K562 (cell line): ENCODE measurements around the gene CNPY4. TPM values are rescaled to one million over a fixed set of nuclear protein-coding genes. Genes with fewer than 3 reads are reported as not detected.

Source experiments
- BCLAF1 ChIP-seq, 2 experiments: fragments of 450-650 bp in 1 of 2; IDR thresholded peaks; 2 replicates each; pipeline ENCODE4 v1.6.1; 2011 to 2017; ENCODE audit warnings: low read depth in 2 of 2, antibody characterized with exemption in 1 of 2, borderline replicate concordance in 1 of 2, low read length in 1 of 2, mild to moderate bottlenecking in 1 of 2, mixed read lengths in 1 of 2; ENCODE audit not compliant: control insufficient read depth in 1 of 2
- BDP1 ChIP-seq: IDR thresholded peaks from 3 replicates; pipeline ENCODE4 v1.6.1; 2011; ENCODE audit not compliant: insufficient read length, insufficient read depth
- C11orf30 ChIP-seq: fragments of 450-650 bp; IDR thresholded peaks from 2 replicates; pipeline ENCODE4 v1.6.1; 2016; ENCODE audit warnings: low read depth, mild to moderate bottlenecking
- CAMTA2 ChIP-seq: fragments of 250-450 bp; sonication (Bioruptor Pico); conservative IDR thresholded peaks from 2 replicates; pipeline ENCODE4 v1.5.1; 2022
- MEF2A ChIP-seq: IDR thresholded peaks from 2 replicates; pipeline ENCODE4 v1.6.1; 2011; ENCODE audit warnings: low read depth, mild to moderate bottlenecking, low read length, moderate library complexity; ENCODE audit not compliant: control insufficient read depth
- PML ChIP-seq: IDR thresholded peaks from 2 replicates; pipeline ENCODE4 v1.6.1; 2012; ENCODE audit warnings: low read length, inconsistent platforms
- SPI1 ChIP-seq: IDR thresholded peaks from 2 replicates; pipeline ENCODE4 v1.6.1; 2011; ENCODE audit warnings: low read depth, low read length, control low read depth, borderline replicate concordance
- SRSF7 ChIP-seq: fragments of 200-400 bp; formaldehyde crosslinking; optimal IDR thresholded peaks from 2 replicates; pipeline ENCODE3; 2017; ENCODE audit warnings: mild to moderate bottlenecking, low read depth, low read length
- TBL1XR1 ChIP-seq, 2 experiments: IDR thresholded peaks; 2 replicates each; pipeline ENCODE4 v1.6.1; 2012; ENCODE audit warnings: improper control_type of control experiment in 2 of 2, low read length in 2 of 2, mild to moderate bottlenecking in 1 of 2
- THRA ChIP-seq: fragments of 450-650 bp; IDR thresholded peaks from 2 replicates; pipeline ENCODE4 v1.6.1; 2017; ENCODE audit warnings: mild to moderate bottlenecking, moderate library complexity
- ZBTB17 ChIP-seq: fragments of 450-650 bp; formaldehyde crosslinking; IDR thresholded peaks from 2 replicates; pipeline ENCODE4 v1.4.0; 2020; ENCODE audit warnings: mild to moderate bottlenecking
- ZNF274 ChIP-seq: IDR thresholded peaks from 2 replicates; pipeline ENCODE4 v1.6.1; 2011; ENCODE audit warnings: low read depth, mild to moderate bottlenecking, low read length, moderate library complexity, borderline replicate concordance
- polyA plus RNA-seq, 8 experiments: library from polyadenylated mRNA; depleted of rRNA in 4 of 8; stranded (reverse) in 5 of 8; unstranded in 3 of 8; fragments of >200 nt; fragmentation: Nextera tagmentation in 2 of 8; fragmentation: Illumina TruSeq in 1 of 8; extraction: Ambion mirVana in 2 of 8; extraction: Trizol in 1 of 8; gene quantifications; 2 replicates each; pipeline versions ENCODE4 v1.2.1 to v1.2.3, GENCODE V29; 2011 to 2014; ENCODE audit warnings: inconsistent platforms in 1 of 8, missing spikeins in 1 of 8
- total RNA-seq, 7 experiments: library from RNA; depleted of rRNA in 6 of 7; stranded (reverse); fragments of >200 nt in 6 of 7; fragmentation: Illumina TruSeq in 2 of 7; extraction: Trizol in 2 of 7; gene quantifications; 2 replicates each; pipeline versions ENCODE4 v1.2.1 to v1.2.3, GENCODE V29; 2011 to 2021; ENCODE audit warnings: low replicate concordance in 1 of 7
- TF ChIP-seq, protein P1 (sequence below): fragments of 250-450 bp; sonication (Bioruptor Pico); IDR thresholded peaks from 2 replicates; pipeline ENCODE4 v1.9.0; 2021; ENCODE audit warnings: mild to moderate bottlenecking, inconsistent platforms
- TF ChIP-seq, protein P2 (sequence below): sonication (generic); formaldehyde crosslinking; IDR thresholded peaks from 2 replicates; pipeline ENCODE4 v1.8.0; 2023; ENCODE audit warnings: missing genetic modification reagents, mild to moderate bottlenecking, borderline replicate concordance
- TF ChIP-seq, protein P3 (sequence below): fragments of 250-450 bp; sonication (Bioruptor Pico); IDR thresholded peaks from 2 replicates; pipeline ENCODE4 v1.5.0; 2021

Gene CNPY4
- total and polyA plus RNA-seq, 9 of the 15 experiments (the other 6 are each of a cell fraction or from before 2014, with no cell fraction given) = 1.9 to 11.2 (median 7.0) TPM

DNA sequence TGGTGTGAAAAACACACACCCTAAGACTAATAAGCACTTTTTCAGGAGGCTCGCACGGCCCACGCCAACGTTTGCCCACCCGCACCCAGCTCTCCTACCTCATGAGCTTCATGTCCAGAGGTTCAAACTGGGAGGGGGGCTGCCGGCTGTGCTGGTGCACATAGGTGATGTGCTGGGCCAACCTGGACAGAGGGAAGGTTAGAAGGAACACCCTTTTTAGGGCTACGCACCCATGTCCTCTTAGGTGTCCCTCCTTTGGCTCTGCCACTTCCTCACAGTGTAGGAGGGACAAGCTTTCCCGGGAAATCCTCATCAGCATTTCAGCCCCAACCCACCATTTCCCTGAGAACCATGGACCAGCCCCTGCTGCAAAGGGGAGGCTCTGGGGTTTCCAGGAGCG lies 24.1 kb upstream of the CNPY4 start (continued):
- TF ChIP-seq, protein P1, sequence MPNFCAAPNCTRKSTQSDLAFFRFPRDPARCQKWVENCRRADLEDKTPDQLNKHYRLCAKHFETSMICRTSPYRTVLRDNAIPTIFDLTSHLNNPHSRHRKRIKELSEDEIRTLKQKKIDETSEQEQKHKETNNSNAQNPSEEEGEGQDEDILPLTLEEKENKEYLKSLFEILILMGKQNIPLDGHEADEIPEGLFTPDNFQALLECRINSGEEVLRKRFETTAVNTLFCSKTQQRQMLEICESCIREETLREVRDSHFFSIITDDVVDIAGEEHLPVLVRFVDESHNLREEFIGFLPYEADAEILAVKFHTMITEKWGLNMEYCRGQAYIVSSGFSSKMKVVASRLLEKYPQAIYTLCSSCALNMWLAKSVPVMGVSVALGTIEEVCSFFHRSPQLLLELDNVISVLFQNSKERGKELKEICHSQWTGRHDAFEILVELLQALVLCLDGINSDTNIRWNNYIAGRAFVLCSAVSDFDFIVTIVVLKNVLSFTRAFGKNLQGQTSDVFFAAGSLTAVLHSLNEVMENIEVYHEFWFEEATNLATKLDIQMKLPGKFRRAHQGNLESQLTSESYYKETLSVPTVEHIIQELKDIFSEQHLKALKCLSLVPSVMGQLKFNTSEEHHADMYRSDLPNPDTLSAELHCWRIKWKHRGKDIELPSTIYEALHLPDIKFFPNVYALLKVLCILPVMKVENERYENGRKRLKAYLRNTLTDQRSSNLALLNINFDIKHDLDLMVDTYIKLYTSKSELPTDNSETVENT (CRISPR knock-in tag) = no peak
- TF ChIP-seq MEF2A (no peak), THRA (no peak), PML (peak; percentile 45; the same call in 1 of the 2 replicates), BCLAF1 (IDR thresholded peaks at IDR 0.05; ENCODE audit: borderline replicate concordance in 1 of 2, control insufficient read depth in 1 of 2, low read depth in 2 of 2, low read length in 1 of 2) (0 out of 4 replicates have a peak, but pooled peaks of 1 of the 2 experiments have one; percentile 45), ZNF274 (no peak), SPI1 (no peak), TBL1XR1 (IDR thresholded peaks at IDR 0.05; ENCODE audit: low read length in 2 of 2) (no peak), C11orf30 (no peak), ZBTB17 (CRISPR knock-in tag) (no peak), CAMTA2 (CRISPR knock-in tag) (no peak), BDP1 (no peak), SRSF7 (no peak)
- TF ChIP-seq, protein P2, sequence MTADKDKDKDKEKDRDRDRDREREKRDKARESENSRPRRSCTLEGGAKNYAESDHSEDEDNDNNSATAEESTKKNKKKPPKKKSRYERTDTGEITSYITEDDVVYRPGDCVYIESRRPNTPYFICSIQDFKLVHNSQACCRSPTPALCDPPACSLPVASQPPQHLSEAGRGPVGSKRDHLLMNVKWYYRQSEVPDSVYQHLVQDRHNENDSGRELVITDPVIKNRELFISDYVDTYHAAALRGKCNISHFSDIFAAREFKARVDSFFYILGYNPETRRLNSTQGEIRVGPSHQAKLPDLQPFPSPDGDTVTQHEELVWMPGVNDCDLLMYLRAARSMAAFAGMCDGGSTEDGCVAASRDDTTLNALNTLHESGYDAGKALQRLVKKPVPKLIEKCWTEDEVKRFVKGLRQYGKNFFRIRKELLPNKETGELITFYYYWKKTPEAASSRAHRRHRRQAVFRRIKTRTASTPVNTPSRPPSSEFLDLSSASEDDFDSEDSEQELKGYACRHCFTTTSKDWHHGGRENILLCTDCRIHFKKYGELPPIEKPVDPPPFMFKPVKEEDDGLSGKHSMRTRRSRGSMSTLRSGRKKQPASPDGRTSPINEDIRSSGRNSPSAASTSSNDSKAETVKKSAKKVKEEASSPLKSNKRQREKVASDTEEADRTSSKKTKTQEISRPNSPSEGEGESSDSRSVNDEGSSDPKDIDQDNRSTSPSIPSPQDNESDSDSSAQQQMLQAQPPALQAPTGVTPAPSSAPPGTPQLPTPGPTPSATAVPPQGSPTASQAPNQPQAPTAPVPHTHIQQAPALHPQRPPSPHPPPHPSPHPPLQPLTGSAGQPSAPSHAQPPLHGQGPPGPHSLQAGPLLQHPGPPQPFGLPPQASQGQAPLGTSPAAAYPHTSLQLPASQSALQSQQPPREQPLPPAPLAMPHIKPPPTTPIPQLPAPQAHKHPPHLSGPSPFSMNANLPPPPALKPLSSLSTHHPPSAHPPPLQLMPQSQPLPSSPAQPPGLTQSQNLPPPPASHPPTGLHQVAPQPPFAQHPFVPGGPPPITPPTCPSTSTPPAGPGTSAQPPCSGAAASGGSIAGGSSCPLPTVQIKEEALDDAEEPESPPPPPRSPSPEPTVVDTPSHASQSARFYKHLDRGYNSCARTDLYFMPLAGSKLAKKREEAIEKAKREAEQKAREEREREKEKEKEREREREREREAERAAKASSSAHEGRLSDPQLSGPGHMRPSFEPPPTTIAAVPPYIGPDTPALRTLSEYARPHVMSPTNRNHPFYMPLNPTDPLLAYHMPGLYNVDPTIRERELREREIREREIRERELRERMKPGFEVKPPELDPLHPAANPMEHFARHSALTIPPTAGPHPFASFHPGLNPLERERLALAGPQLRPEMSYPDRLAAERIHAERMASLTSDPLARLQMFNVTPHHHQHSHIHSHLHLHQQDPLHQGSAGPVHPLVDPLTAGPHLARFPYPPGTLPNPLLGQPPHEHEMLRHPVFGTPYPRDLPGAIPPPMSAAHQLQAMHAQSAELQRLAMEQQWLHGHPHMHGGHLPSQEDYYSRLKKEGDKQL (CRISPR knock-in tag) = no peak
- TF ChIP-seq, protein P3, sequence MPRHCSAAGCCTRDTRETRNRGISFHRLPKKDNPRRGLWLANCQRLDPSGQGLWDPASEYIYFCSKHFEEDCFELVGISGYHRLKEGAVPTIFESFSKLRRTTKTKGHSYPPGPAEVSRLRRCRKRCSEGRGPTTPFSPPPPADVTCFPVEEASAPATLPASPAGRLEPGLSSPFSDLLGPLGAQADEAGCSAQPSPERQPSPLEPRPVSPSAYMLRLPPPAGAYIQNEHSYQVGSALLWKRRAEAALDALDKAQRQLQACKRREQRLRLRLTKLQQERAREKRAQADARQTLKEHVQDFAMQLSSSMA = no peak
